ENCODE data around the gene PIM1. TPM values are rescaled to one million over a fixed set of nuclear protein-coding genes. Genes with fewer than 3 reads are reported as not detected.

The PIM1 gene
- polyA plus RNA-seq, 1 donor from 2014 or later, result 4.1 TPM

DNA sequence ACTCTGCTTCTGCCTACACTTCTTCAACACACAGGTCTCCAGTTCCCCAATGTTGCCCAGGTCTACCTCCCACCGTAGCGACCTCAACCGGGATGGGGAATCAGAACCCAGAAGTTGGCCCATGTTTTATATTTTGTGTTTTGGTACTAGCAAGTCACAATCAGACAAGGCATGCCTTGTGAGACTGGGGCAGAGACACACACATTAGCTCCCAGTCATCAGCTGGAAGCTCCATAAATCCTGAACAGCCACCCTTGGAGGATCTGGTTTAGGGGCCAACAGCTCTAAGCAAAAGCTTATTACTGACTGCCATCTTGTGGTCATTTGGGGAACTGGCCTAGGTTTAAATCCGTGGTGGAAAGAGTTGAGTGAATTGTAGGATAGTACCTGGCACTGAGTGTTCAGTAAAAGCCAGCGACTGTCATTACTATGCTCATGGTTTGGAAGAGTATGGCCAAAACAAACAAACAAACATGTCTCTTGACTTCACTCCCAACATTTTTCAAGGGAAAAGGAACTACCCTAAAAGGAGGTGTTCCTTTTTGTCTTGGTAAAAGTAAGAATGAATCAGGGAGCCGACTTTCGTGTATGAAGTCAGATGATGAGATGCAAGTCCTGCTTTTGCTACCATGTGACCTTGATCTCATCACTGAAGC, 40.5 kb downstream of the PIM1 start:
- no peaks in the 10 kb centered on the region for H3K36me3 ChIP-seq (ENCODE audit: insufficient read depth, low read length)
- no peaks in the 10 kb centered on the region for H4K20me1 ChIP-seq (ENCODE audit: insufficient read depth)
- no peak overlapping the region for H3K4me3 ChIP-seq (ENCODE audit: low read length)
- TF ChIP-seq EP300 (conservative IDR thresholded peaks at IDR 0.05; ENCODE audit: poor library complexity, severe bottlenecking), result no peak
- TF ChIP-seq TAF1 (IDR thresholded peaks at IDR 0.05; ENCODE audit: low read depth), result no peak
- peak; percentile 96 for TF ChIP-seq RAD21 (conservative IDR thresholded peaks at IDR 0.05)
- no peak for TF ChIP-seq EZH2 (IDR thresholded peaks at IDR 0.05; ENCODE audit: borderline replicate concordance, insufficient read depth, low read length, poor library complexity, severe bottlenecking)
- peak; percentile 89 for TF ChIP-seq SMC3 (conservative IDR thresholded peaks at IDR 0.05; ENCODE audit: poor library complexity)
- no peak for TF ChIP-seq MXI1 (conservative IDR thresholded peaks at IDR 0.05; ENCODE audit: poor library complexity, severe bottlenecking)
- no peak for TF ChIP-seq POLR2AphosphoS5 (IDR thresholded peaks at IDR 0.05)
- TF ChIP-seq, protein P1, sequence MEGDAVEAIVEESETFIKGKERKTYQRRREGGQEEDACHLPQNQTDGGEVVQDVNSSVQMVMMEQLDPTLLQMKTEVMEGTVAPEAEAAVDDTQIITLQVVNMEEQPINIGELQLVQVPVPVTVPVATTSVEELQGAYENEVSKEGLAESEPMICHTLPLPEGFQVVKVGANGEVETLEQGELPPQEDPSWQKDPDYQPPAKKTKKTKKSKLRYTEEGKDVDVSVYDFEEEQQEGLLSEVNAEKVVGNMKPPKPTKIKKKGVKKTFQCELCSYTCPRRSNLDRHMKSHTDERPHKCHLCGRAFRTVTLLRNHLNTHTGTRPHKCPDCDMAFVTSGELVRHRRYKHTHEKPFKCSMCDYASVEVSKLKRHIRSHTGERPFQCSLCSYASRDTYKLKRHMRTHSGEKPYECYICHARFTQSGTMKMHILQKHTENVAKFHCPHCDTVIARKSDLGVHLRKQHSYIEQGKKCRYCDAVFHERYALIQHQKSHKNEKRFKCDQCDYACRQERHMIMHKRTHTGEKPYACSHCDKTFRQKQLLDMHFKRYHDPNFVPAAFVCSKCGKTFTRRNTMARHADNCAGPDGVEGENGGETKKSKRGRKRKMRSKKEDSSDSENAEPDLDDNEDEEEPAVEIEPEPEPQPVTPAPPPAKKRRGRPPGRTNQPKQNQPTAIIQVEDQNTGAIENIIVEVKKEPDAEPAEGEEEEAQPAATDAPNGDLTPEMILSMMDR (IDR thresholded peaks at IDR 0.05; ENCODE audit: poor library complexity, severe bottlenecking), result peak; percentile 97
- TF ChIP-seq, protein P2, sequence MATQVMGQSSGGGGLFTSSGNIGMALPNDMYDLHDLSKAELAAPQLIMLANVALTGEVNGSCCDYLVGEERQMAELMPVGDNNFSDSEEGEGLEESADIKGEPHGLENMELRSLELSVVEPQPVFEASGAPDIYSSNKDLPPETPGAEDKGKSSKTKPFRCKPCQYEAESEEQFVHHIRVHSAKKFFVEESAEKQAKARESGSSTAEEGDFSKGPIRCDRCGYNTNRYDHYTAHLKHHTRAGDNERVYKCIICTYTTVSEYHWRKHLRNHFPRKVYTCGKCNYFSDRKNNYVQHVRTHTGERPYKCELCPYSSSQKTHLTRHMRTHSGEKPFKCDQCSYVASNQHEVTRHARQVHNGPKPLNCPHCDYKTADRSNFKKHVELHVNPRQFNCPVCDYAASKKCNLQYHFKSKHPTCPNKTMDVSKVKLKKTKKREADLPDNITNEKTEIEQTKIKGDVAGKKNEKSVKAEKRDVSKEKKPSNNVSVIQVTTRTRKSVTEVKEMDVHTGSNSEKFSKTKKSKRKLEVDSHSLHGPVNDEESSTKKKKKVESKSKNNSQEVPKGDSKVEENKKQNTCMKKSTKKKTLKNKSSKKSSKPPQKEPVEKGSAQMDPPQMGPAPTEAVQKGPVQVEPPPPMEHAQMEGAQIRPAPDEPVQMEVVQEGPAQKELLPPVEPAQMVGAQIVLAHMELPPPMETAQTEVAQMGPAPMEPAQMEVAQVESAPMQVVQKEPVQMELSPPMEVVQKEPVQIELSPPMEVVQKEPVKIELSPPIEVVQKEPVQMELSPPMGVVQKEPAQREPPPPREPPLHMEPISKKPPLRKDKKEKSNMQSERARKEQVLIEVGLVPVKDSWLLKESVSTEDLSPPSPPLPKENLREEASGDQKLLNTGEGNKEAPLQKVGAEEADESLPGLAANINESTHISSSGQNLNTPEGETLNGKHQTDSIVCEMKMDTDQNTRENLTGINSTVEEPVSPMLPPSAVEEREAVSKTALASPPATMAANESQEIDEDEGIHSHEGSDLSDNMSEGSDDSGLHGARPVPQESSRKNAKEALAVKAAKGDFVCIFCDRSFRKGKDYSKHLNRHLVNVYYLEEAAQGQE (IDR thresholded peaks at IDR 0.05; ENCODE audit: borderline replicate concordance), result no peak
- no peaks in the 10 kb centered on the region for H3F3A ChIP-seq (ENCODE audit: insufficient read depth, low read length, poor library complexity, severe bottlenecking)
- no peaks in the 10 kb centered on the region for H3K9me3 ChIP-seq (ENCODE audit: low read length)
- H3K79me2 ChIP-seq (replicated peaks; ENCODE audit: insufficient read depth, low read length), result no peaks in the 10 kb centered on the region
- no peaks in the 10 kb centered on the region for H3K27me3 ChIP-seq (ENCODE audit: insufficient read depth, low read depth, low read length)
- H2AFZ ChIP-seq (ENCODE audit: low read depth, low read length), result no peak overlapping the region
- no peak overlapping the region for H3K9ac ChIP-seq (ENCODE audit: low read length)
- no peaks in the 10 kb centered on the region for H3K9me2 ChIP-seq (ENCODE audit: insufficient read depth, low read length)
- H3K27ac ChIP-seq (ENCODE audit: low read length), result no peak overlapping the region
- no peak overlapping the region for H3K4me2 ChIP-seq (ENCODE audit: low read length)

GRCh38 chr6:37212268-37212667, 42.3 kb downstream of the PIM1 start:
- Histone ChIP-seq H3K79me2 (replicated peaks; ENCODE audit: insufficient read depth, low read length) (no peaks in the 10 kb centered on the region), H3K27ac (ENCODE audit: low read length) (no peak overlapping the region), H3K9me3 (ENCODE audit: low read length) (no peaks in the 10 kb centered on the region), H3K9me2 (ENCODE audit: insufficient read depth, low read length) (no peaks in the 10 kb centered on the region), H3K36me3 (ENCODE audit: insufficient read depth, low read length) (no peaks in the 10 kb centered on the region), H3K9ac (ENCODE audit: low read length) (no peak overlapping the region), H3F3A (ENCODE audit: insufficient read depth, low read length, poor library complexity, severe bottlenecking) (no peaks in the 10 kb centered on the region), H2AFZ (ENCODE audit: low read depth, low read length) (no peak overlapping the region), H3K4me3 (ENCODE audit: low read length) (no peak overlapping the region), H4K20me1 (ENCODE audit: insufficient read depth) (no peaks in the 10 kb centered on the region), H3K27me3 (ENCODE audit: insufficient read depth, low read depth, low read length) (no peaks in the 10 kb centered on the region), H3K4me2 (ENCODE audit: low read length) (no peak overlapping the region)
- TF ChIP-seq SMC3 (conservative IDR thresholded peaks at IDR 0.05; ENCODE audit: poor library complexity) (no peak), EZH2 (IDR thresholded peaks at IDR 0.05; ENCODE audit: borderline replicate concordance, insufficient read depth, low read length, poor library complexity, severe bottlenecking) (no peak)
